Tibial nerve (tissue), 4 donors: Measurements from ENCODE around the gene CPXM2. TPM values are rescaled to one million over a fixed set of nuclear protein-coding genes. Genes with fewer than 3 reads are reported as not detected.

Experiments
- DNase-seq, 2 donors: peaks; one replicate each; pipeline ENCODE4 v3.0.0-alpha.2; 2019; ENCODE audit warnings: low spot score in 2 of 2
- H3K27ac ChIP-seq, 4 donors: fragments of 200-600 bp; sonication (generic) in 3 of 4; one replicate each; pipeline ENCODE4 v1.5.1; 2017 to 2019; ENCODE audit warnings: mild to moderate bottlenecking in 1 of 4
- H3K27me3 ChIP-seq, 2 donors: fragments of 200-600 bp; sonication (generic) in 1 of 2; one replicate each; pipeline versions ENCODE4 v1.5.1 to v1.6.0; 2017 to 2019
- H3K36me3 ChIP-seq, 3 donors: fragments of 200-600 bp; sonication (generic); one replicate each; pipeline ENCODE4 v1.5.1; 2018 to 2019
- H3K4me1 ChIP-seq, 4 donors: fragments of 200-600 bp; sonication (generic) in 3 of 4; one replicate each; pipeline ENCODE4 v1.5.1; 2017 to 2019
- H3K4me3 ChIP-seq, 4 donors: fragments of 200-600 bp; sonication (generic) in 3 of 4; one replicate each; pipeline ENCODE4 v1.5.1; 2017 to 2019; ENCODE audit warnings: mild to moderate bottlenecking in 1 of 4, moderate library complexity in 1 of 4
- H3K9me3 ChIP-seq, 4 donors: fragments of 200-600 bp; sonication (generic) in 3 of 4; one replicate each; pipeline ENCODE4 v1.5.1; 2017 to 2019
- EP300 ChIP-seq, 2 donors: sonication (generic); formaldehyde crosslinking; IDR thresholded peaks; one replicate each; pipeline ENCODE4 v1.6.1; 2017; ENCODE audit warnings: antibody characterized with exemption in 2 of 2, mild to moderate bottlenecking in 1 of 2
- POLR2A ChIP-seq, 2 donors: fragments of 450-650 bp; IDR thresholded peaks; one replicate each; pipeline ENCODE4 v1.6.1; 2017; ENCODE audit warnings: antibody characterized with exemption in 2 of 2, mild to moderate bottlenecking in 2 of 2, moderate library complexity in 2 of 2
- WGBS, 2 donors: methylation state at CpG; one replicate each; pipeline ENCODE4 v1.1.5; 2018; 5-methylcytosine and 5-hydroxymethylcytosine counted together
- total RNA-seq, 4 donors: library from RNA; depleted of rRNA; stranded (reverse); fragments of >200 nt; gene quantifications; one replicate each; pipeline ENCODE4 v1.1.0, GENCODE V29; 2016
- TF ChIP-seq, protein P1 (sequence below), 5 experiments: fragments of 200-600 bp in 3 of 5; fragments of 450-650 bp in 2 of 5; sonication (generic) in 3 of 5; IDR thresholded peaks; one replicate each; pipeline ENCODE4 v1.5.1; 2016 to 2019; ENCODE audit warnings: antibody characterized with exemption in 5 of 5, mild to moderate bottlenecking in 3 of 5, moderate library complexity in 2 of 5

CPXM2 gene
- total RNA-seq, 4 donors from 2014 or later = 26.8 to 74.3 (median 37.8) TPM

DNA sequence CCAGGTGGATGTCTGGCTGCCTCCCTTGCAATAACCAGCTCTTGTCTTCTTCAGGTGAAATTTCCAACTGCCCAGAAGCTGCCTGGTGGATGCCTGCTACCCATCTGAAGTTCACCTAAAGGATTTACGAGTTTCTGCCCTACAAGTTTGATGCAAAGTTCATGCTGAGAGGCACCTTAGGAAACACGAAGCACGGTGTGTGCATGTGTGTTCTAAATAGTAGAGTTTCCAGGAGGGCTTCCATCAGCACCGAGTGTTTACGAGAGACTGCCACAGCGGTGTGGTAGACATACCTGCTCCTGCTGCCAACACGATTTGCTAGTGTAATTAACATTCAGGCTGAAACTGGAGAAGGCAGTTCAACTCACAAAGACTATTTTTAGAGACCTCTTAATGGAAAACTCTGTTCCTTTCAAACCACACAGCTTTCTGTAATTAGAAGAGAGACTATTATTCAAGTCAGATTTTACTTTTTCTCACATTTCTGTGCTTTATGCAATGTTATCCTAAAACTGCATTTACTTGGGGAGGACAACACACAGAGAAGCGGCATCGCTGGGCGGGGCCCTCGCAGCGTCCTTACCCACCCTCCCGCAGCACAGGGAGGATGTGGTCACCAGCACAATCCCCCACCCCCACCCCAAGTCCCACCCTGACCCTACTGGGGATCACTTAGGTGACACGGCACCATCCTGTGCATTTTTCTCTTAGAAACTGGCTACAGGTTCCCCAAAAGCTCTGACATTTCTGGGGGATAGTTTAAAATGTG lies 15.5 kb upstream of the CPXM2 start:
- no peak overlapping the region for H3K4me3 ChIP-seq
- H3K27me3 ChIP-seq = no peaks in the 10 kb centered on the region
- no peaks in the 10 kb centered on the region for H3K36me3 ChIP-seq
- TF ChIP-seq POLR2A (IDR thresholded peaks at IDR 0.05) (no peak), EP300 (IDR thresholded peaks at IDR 0.05) (no peak)
- TF ChIP-seq, protein P1, sequence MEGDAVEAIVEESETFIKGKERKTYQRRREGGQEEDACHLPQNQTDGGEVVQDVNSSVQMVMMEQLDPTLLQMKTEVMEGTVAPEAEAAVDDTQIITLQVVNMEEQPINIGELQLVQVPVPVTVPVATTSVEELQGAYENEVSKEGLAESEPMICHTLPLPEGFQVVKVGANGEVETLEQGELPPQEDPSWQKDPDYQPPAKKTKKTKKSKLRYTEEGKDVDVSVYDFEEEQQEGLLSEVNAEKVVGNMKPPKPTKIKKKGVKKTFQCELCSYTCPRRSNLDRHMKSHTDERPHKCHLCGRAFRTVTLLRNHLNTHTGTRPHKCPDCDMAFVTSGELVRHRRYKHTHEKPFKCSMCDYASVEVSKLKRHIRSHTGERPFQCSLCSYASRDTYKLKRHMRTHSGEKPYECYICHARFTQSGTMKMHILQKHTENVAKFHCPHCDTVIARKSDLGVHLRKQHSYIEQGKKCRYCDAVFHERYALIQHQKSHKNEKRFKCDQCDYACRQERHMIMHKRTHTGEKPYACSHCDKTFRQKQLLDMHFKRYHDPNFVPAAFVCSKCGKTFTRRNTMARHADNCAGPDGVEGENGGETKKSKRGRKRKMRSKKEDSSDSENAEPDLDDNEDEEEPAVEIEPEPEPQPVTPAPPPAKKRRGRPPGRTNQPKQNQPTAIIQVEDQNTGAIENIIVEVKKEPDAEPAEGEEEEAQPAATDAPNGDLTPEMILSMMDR (IDR thresholded peaks at IDR 0.05) = no peak
- no peak overlapping the region for H3K27ac ChIP-seq
- no peaks in the 10 kb centered on the region for H3K4me1 ChIP-seq
- H3K9me3 ChIP-seq = peaks cover 0 to 4% (median 0%) of the 10 kb centered on the region in 4 donors
- 56 to 58% methylated on average over 14 of the region's 14 CpGs for WGBS, 2 donors
- no peak for DNase-seq

DNA sequence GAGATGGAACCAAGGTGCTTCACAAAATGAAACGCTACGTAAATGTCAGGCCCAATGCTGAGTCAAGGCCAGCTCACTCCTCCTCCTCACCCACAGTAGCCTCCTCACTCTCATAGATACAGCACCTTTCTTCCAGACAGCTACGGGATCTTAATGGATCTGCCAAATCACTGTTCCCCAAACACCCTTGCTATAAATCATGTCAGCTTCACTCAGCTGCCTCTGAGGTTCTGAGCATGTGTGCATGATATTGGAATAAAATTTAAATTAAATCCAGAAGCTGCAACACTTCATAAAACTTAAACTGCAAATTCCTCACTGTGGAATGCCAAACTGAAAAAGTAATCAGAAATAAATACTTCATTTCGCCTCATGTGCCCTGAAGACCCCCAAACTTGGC lies 14.7 kb upstream of the CPXM2 start:
- Histone ChIP-seq H3K4me1 (no peaks in the 10 kb centered on the region), H3K36me3 (no peaks in the 10 kb centered on the region), H3K4me3 (no peak overlapping the region), H3K27me3 (no peaks in the 10 kb centered on the region), H3K27ac (no peak overlapping the region), H3K9me3 (peaks cover 0 to 4% (median 0%) of the 10 kb centered on the region in 4 donors)
- no peak for DNase-seq
- 68 to 78% methylated on average over 4 of the region's 4 CpGs for WGBS, 2 donors
- TF ChIP-seq EP300 (IDR thresholded peaks at IDR 0.05) = no peak
- no peak for TF ChIP-seq POLR2A (IDR thresholded peaks at IDR 0.05)
- TF ChIP-seq, protein P1 (IDR thresholded peaks at IDR 0.05) = no peak

DNA sequence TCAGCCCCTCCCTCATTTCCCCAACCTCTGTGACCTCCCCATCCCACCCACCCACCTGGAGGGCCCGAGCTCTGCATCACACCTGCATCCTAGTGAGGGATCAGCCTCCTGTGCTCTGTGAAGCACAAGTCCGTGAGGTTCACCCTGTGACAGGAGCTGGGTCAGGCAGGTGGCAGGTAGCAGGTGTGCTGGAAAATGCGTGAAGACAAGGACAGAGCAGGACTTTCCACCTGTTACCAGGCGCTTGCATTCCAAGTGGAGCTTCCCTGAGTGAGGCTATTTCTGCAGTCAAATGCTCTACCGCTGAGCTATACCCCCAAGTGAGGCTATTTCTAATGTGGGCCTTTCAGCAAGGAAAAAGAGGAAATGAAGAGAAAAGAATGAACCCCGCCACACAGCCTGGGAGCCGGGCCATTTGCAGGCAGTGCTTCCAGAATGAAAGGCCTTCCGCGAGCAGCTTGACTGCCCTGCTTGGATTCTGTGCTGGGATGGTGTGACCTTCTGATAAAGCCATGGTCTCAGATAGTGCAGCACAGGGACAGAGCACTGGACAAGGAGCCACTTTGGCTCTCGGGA lies 13.3 kb upstream of the CPXM2 start:
- Histone ChIP-seq H3K4me1 (no peaks in the 10 kb centered on the region), H3K36me3 (no peaks in the 10 kb centered on the region), H3K27ac (no peak overlapping the region), H3K27me3 (no peaks in the 10 kb centered on the region), H3K9me3 (peaks cover 0 to 11% (median 2%) of the 10 kb centered on the region in 4 donors), H3K4me3 (no peak overlapping the region)
- WGBS, 2 donors = 61 to 62% methylated on average over 9 of the region's 10 CpGs
- no peak for DNase-seq
- TF ChIP-seq POLR2A (IDR thresholded peaks at IDR 0.05) (no peak), EP300 (IDR thresholded peaks at IDR 0.05) (no peak)
- TF ChIP-seq, protein P1 (IDR thresholded peaks at IDR 0.05) = no peak

DNA sequence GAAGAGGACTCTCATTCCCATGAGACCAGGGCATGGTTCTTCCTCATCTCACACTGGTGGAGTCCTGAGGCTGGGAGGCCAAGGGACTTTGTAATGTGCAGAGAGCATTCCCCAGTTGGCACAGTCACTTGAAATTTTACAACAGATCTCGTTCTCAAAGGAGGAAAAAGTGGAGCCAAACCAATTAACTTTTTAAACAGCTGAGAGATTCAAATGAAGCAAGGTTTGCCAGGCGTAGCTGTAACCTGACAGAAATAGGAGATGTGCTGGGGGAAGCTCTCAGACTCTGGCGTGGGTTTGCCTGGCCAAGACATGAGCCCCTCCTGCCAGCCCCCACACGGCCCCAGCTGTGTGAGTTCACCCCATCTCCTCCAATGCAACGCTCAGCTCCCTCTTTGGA lies 12.0 kb upstream of the CPXM2 start:
- Histone ChIP-seq H3K4me3 (no peak overlapping the region), H3K4me1 (no peaks in the 10 kb centered on the region), H3K27me3 (no peaks in the 10 kb centered on the region), H3K27ac (no peak overlapping the region), H3K36me3 (no peaks in the 10 kb centered on the region), H3K9me3 (peaks cover 0 to 12% (median 2%) of the 10 kb centered on the region in 4 donors)
- no peak for TF ChIP-seq EP300 (IDR thresholded peaks at IDR 0.05)
- 46 to 53% methylated on average over 5 of the region's 5 CpGs for WGBS, 2 donors
- no peak for DNase-seq

DNA sequence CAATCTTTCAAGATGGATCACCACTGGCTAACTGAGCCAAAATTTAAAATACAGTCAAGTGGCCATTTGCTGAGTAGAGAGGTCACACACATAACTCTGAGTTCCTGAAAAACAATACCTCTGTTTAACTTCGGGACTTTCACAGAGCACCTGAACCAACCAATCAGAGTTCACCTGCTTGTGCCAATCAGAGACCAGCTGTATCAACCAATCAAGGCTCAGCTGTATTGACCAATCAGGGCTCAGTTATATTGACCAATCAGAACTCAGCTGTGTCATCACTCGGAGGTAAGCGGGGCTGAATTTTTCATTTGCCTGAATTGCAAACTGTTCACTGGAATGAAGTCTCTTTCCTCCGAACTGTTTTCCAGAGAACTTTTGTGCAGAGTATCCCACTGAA lies 10.0 kb upstream of the CPXM2 start:
- no peaks in the 10 kb centered on the region for H3K27me3 ChIP-seq
- DNase-seq = no peak
- H3K36me3 ChIP-seq = no peaks in the 10 kb centered on the region
- WGBS, 2 donors = 80 to 92% methylated on average over 4 of the region's 4 CpGs
- peaks cover 0 to 12% (median 2%) of the 10 kb centered on the region in 4 donors for H3K9me3 ChIP-seq
- TF ChIP-seq EP300 (IDR thresholded peaks at IDR 0.05) = no peak
- TF ChIP-seq, protein P1 (IDR thresholded peaks at IDR 0.05) = no peak
- no peak for TF ChIP-seq POLR2A (IDR thresholded peaks at IDR 0.05)
- no peak overlapping the region for H3K4me3 ChIP-seq
- peaks cover 0 to 2% (median 0%) of the 10 kb centered on the region in 4 donors for H3K4me1 ChIP-seq
- no peak overlapping the region for H3K27ac ChIP-seq
